HG02870 (cell line): ENCODE data around the gene PCDHA8.
"Not testable (repeated sequence)": the region's sequence is repeated elsewhere in the genome, so short reads cannot be mapped to it uniquely, and the experiment has no call there.

Experiments used
- ATAC-seq: cut with Tn5 transposase; IDR thresholded peaks from one replicate; pipeline ENCODE4 v1.9.1; 2021; ENCODE audit warnings: mild to moderate bottlenecking, moderate library complexity; ENCODE audit not compliant: unreplicated experiment

The PCDHA8 gene

GRCh38 chr5:140828362-140828737 is 12.6 kb upstream of the PCDHA8 start:
- no peak for ATAC-seq

GRCh38 chr5:140829511-140830501 is 11.2 kb upstream of the PCDHA8 start:
- not testable (repeated sequence) for ATAC-seq

- no peak for ATAC-seq
Observed at GRCh38 chr5:140833993-140834392, 7.0 kb upstream of the PCDHA8 start, which contains the start of gene PCDHA7. PCDHA7 (plus strand) TSS chr5:140834269; CDS start chr5:140834384, 115 bp downstream.

GRCh38 chr5:140834439-140835008 is 6.5 kb upstream of the PCDHA8 start:
- not testable (repeated sequence) for ATAC-seq

GRCh38 chr5:140835622-140836510 is 5.1 kb upstream of the PCDHA8 start:
- ATAC-seq, result no peak

GRCh38 chr5:140842798-140843733 is 2.1 kb downstream of the PCDHA8 start:
- no peak for ATAC-seq

- not testable (repeated sequence) for ATAC-seq
Observed at GRCh38 chr5:140848139-140849102, 7.4 kb downstream of the PCDHA8 start, which contains the start of gene PCDHA9. PCDHA9 (plus strand) TSS chr5:140848382; CDS start chr5:140848496, 114 bp downstream.

GRCh38 chr5:140849831-140850634 is 9.0 kb downstream of the PCDHA8 start:
- not testable (repeated sequence) for ATAC-seq

- ATAC-seq, result no peak
Observed at GRCh38 chr5:140855772-140856674, 15.0 kb downstream of the PCDHA8 start, which contains the start of gene PCDHA10. PCDHA10 (plus strand) TSS chr5:140855897; CDS start chr5:140856049, 152 bp downstream.

GRCh38 chr5:140857177-140857986 is 16.4 kb downstream of the PCDHA8 start:
- no peak for ATAC-seq

- ATAC-seq, result no peak
Observed at GRCh38 chr5:140857987-140858240, 16.9 kb downstream of the PCDHA8 start.

GRCh38 chr5:140862441-140863295 is 21.7 kb downstream of the PCDHA8 start:
- ATAC-seq, result no peak

- no peak for ATAC-seq
Observed at GRCh38 chr5:140868721-140869554, 28.0 kb downstream of the PCDHA8 start, which contains the start of gene PCDHA11. PCDHA11 (plus strand) TSS chr5:140868957; CDS start chr5:140869104, 147 bp downstream.

- no peak for ATAC-seq
Observed at GRCh38 chr5:140869555-140869886, 28.5 kb downstream of the PCDHA8 start.
